GM18517 (cell line): ENCODE data around the gene GLIPR1L2.
"Not testable (repeated sequence)": the region's sequence is repeated elsewhere in the genome, so short reads cannot be mapped to it uniquely, and the experiment has no call there.

Experiments used
- ATAC-seq: cut with Tn5 transposase; IDR thresholded peaks from one replicate; pipeline ENCODE4 v1.9.1; 2021; ENCODE audit warnings: mild to moderate bottlenecking, moderate library complexity; ENCODE audit not compliant: unreplicated experiment

Gene GLIPR1L2

DNA sequence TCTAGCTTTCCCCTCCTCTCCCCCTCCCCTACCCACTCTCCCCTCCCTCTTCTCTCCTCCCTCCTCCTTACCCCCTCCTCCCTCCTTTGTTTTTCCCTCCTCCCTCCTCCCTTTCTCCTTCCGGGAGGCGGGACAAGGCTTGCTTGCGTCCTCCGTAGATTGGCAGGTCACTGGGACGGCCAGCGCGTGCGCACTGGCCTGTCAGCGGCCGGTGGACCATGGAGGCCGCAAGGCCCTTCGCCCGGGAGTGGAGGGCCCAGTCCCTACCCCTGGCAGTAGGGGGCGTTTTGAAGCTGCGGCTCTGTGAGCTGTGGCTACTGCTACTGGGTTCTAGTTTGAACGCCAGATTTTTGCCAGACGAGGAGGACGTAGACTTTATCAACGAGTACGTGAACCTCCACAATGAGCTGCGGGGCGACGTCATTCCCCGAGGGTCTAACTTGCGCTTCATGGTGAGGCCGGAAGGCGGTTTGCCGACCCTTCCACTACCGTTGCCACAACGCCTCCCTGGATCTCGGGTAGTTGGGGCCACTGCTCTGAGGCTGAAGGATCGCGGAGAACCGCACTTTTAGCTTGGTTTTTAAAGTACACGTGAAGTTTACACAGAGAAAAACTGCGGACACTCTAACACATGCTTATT is at the start of gene GLIPR1L2:
TSS of gene GLIPR1L2 (plus strand) at position 191 of the 640 bp plus-strand sequence. CDS start at position 219, 28 bp downstream.
- ATAC-seq = peak; percentile 94

DNA sequence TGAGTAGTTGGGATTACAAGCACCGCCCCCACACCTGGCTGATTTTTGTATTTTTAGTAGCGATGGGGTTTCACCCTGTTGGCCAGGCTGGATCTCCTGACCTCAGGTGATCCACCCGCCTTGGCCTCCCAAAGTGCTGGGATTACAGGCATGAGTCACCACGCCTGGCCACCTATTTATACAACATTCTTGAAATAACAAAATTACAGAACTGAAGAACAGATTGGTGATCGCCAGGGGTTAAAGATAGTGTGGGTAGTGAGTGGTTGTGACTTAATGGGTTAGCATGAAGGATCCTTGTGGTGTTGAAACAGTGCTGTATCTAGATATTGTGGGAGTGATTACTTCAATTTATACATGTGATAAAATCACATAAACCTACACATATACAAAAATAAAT is 49.0 kb upstream of the GLIPR1L2 start:
- ATAC-seq = no peak

DNA sequence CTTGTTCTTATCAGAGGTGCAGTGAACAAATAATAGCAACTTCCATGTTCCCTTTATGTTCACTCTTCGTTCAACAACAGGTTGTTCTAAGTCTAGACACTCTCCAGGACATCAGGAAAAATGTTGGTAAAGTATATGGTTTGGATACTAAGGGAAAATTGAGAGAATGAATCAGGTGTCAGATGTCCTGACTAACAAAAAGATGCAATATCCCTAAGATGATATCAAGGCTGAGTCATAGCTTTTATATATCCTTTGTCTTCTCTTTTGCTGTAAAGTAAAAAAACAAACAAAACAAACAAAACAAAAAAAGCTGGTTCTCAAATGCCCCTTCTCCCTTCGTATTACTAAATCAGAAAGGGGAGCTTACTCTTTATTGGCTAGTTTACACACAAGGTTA is 45.4 kb upstream of the GLIPR1L2 start:
- no peak for ATAC-seq

DNA sequence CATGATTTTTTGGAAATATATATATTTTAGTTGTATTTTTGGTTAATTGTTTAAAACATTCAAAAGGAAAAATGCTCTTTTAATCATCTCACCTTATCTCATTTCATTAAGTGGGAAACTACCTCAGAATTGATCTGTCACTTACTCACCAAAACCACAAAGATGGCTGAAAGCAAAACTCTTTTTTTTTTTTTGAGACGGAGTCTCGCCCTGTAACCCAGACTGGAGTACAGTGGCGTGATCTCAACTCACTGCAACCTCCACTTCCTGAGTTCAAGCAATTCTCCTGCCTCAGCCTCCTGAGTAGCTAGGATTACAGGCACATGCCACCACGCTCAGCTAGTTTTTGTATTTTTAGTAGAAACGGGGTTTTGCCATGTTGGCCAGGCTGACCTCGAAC is 44.7 kb upstream of the GLIPR1L2 start:
- not testable (repeated sequence) for ATAC-seq

DNA sequence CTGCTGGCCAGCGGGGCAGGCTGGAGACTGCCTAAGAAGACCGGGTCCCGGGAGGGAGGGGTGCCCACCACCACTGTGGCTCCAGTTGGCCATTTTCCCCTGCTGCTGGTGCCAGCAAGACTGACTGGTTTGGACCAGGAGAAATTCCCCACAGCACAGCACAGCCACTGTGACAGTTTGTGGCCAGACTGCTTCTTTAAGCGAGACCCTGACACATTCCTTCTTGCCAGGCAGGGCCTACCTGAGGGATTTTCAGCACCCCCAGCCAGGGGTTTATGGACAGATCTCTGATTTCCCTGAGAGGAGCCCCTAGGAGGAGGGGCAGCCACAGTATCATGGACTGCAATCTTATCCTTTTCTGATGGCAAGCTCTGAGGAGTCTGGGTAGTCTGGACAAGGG is 40.9 kb upstream of the GLIPR1L2 start:
- ATAC-seq = no peak

DNA sequence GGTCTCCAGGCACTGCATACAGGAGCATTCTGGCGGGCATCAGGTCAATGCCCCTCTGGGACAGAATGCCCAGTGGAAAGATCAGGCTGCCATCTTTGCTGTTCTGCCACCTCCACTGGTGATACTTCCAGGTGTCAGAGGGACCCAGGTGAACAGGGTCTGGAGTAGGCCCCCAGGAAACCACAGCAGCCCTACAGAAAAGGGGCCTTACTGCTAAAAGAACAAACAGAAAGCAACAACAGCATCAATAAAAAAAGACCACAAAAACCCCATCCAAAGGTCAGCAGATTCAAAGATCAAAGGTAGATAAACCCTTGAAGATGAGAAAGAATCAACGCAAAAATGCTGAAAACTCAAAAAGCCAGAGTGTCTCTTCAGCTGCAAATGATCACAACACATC is 40.5 kb upstream of the GLIPR1L2 start:
- no peak for ATAC-seq

DNA sequence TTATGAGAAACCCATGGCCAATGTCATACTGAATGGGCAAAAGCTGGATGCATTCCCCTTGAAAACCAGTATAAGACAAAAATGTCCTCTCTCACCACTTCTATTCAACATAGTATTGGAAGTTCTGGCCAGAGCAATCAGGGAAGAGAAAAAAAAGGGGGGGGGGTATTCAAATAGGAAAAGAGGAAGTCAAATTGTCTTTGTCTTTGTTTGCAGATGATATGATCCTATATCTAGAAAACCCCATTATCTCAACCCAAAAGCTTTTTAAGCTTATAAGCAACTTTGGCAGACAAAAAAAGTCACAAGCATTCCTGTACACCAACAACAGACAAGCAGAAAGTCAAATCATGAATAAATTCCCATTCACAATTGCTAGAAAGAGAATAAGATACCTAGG is 36.9 kb upstream of the GLIPR1L2 start:
- no peak for ATAC-seq

DNA sequence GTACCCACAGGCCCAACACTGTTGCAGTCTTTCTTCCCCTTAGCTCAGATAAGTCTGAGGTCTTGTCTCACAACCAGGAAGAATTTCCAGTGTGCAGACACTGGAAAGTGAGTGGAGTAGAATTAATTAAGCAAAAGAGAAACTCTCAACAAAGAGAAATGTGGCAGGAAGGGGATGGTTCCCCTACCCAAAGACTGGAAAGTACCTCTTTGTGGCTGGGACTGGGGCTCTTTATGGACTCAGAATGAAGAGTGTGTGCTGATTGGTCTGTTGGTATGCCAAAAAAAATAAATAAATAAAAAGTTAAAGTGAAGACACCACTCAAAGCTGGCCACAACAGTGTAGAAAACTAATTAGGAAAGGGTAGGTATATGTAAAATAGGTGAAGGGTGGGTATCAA is 30.0 kb upstream of the GLIPR1L2 start:
- no peak for ATAC-seq

DNA sequence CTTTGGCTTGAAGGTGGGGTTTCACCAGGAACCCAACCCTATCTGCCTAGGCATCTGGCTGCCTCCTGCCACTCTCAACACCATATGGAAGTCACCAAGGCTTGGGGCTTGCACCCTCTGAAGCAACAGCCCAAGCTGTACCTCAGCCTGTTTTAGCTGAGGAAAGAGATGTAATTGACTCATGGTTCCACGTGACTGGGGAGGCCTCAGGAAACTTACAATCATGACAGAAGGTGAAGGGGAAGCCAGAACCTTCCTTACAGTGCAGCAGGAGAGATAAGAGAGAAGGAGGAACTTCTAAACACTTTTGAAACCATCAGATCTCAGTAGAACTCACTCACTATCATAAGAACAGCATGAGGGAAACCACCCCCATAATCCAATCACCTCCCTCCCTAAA is 29.5 kb upstream of the GLIPR1L2 start:
- no peak for ATAC-seq

DNA sequence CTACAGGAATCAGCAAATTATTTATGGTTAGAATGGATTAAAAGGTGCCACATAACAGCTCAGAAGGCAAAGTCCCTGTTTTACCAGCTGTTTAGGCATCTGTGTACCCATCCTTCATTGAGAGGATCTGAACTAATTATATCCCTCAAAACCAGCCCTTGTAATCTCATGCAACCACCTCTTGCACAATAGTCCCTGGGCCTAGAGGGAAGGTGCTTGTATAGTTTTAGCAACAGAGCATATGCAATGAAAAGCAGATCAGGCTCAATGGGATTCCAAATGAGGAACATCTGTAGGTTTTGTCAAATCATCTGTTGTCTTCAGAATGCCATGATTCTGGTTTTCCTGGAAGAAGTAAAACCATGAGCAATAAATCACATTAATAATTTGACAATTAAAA is 26.0 kb upstream of the GLIPR1L2 start:
- ATAC-seq = no peak

DNA sequence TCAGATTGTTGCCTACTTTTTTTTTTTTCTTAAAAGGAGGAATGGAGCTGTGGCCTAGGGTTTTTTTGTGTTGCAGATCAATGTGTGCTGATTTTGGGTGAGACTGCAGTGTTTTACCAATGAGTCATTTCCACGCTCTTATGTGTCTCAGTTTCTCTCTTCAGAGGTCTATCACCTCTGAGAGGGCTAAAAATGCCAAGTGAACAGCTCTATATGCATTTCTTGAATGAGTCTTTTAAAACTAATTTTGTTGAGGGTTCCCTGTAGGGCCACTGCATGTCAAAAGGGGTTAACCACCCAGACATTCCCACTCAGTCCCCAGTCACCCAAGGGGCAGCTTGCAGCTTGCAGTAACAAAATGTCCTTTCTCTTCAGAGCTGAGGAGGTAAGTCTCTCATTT is 24.3 kb upstream of the GLIPR1L2 start:
- peak; percentile 80 for ATAC-seq

DNA sequence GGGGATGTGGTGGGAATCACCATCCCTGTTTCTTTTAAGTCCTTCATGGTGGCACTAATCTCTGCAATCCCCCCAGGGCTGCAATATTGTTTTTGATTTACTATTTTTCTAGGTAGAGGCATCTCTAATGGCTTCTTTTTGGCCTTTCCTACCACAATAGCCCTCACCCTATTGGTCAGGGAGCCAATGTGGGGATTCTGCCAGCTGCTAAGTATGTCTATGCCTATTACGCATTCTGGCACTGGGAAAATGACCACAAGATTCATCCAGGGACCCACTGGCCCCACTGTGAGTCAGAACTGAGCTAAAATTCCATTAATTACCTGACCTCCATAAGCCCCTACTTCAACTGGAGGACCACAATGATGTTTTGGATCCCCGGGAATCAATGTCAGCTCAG is 15.9 kb upstream of the GLIPR1L2 start:
- no peak for ATAC-seq

DNA sequence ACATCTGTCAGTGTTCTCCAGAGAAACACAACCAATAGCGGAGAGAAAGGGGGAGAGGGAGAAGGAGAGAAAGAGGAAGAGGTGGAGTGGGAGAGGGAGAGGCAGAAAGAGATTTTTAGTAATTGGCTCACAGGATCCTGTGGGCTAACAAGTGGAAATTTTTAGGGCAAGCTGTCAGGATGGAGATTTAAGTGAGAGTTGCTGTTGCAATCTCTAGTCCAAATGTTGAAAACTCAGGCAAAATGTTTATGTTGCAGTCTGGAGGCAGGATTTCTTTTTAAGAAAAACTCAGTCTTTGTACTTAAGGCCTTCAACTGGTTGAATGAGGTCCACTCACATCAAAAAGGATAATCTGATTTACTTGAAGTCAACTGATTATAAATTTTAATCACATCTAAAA is 12.5 kb upstream of the GLIPR1L2 start:
- no peak for ATAC-seq

DNA sequence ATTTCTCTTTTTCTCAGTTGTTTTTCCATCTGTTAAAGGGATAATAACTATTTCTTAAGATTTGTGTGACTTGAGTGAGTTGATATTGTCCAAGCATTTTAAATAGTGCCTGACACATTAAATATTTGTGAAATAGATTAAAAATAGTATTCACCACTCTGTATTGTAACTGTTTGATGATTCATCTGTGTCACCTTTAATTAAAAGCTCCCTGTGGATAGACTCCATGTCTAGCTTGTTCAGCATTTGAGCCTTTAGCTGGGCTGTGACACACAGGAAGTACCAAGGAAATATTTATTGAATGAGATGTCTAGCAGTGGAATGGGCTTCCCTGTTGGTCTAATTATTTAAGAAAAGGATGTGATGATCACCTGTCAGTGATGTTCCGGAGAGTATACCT is 1.8 kb upstream of the GLIPR1L2 start:
- ATAC-seq = no peak

DNA sequence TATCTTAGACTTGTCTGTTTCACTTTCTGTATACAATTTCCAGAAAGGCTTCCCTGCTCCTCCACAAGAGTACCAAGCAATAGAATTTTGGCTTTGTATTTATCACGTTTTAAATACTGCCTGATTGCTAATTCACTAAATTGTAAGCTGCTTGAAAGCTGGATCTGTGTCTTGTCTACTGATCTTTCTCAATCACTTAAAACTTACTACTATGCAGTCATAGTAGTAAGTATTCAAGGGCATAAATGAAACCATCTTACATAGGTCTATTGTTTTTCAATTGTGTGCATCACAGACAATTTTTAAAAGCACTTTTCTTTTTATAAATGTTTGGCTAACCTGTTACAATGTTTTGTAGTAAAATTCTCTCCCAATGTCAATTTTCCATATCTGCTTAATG is 1.2 kb upstream of the GLIPR1L2 start:
- no peak for ATAC-seq

DNA sequence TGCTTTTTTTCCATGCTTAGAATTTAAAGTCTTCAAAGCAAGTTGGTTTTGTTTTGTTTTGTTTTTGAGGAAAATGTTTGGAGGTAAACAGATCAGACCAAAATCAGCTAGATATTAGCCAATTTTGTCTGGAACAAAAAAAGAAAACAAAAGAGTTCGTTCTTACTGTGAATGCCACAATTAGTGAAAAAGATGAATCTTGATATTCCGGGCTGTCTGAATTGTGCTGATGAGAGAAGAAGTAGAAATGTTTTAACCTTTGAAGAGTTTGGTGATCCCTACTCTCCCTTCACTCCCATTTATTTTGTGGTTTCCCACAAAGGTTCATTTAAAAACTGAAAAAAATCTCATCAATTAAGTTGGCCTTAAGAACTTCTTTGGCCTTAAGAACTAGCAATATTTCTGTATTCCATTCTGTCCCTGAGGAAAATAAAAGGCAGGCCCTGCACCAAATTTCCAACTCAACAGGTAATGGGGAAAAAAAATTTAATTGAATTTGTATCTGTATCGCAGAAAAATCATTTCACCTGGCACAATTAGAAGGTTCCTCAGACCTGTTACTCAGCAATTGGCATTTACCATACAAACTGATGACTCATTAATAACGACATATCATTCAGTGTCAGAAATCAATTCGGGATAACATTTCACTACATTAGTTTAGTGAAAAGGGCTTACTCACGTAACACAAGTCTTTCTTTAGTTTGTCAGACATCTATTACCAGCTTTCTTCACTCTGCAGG is 562 bp upstream of the GLIPR1L2 start:
- peak; percentile 10 for ATAC-seq

DNA sequence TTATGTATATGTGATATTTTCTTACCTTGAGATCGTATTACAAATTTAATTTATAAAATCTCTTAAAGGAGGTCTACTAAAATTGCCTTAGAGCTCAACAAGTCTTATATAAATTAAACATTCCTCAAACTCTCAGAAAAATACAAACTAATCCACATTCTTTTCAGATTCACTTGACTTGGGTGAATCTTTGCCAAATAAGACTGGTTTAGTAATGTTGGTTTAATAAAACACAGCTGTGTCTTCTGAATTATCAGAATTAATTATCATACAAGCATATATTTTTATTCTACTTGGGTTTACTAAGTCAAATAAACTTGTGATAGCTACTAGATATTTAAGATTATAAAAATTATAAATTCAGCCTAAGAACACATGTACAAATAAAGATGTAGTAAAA is 13.3 kb downstream of the GLIPR1L2 start:
- no peak for ATAC-seq

DNA sequence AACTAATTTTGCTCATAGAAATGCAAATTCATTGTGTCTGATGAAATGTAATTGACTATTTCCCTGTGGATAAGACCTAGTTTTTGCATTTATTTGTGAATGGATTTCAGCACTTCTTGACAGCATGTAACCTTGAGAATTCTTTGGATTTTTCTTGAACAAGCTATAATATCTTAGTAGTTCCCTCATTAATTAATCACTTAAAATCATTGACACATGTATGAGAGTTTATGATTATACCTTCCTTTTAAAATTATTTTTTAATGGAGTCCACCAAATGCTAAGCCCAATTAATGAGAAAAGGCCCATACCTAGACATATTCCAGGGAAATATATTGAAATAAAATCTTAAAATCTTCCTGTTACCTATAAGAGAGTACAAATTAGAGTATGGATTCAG is 16.8 kb downstream of the GLIPR1L2 start:
- no peak for ATAC-seq

DNA sequence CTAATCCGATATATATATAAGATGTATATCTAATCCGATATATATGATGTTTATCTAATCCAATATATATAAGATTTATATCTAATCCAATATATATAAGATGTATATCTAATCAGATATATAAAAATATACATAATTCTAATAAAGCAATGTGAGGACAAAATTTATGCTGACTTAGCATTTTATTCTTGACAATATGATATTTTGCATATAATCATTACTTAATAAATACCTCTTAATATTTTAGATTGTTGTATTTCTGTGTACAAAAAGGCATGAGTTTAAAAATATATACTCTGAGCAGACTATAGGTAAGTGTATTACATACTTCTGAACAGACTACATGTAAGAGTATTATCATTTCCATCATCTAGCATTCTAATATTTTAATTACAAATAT is 18.9 kb downstream of the GLIPR1L2 start:
- ATAC-seq = no peak

DNA sequence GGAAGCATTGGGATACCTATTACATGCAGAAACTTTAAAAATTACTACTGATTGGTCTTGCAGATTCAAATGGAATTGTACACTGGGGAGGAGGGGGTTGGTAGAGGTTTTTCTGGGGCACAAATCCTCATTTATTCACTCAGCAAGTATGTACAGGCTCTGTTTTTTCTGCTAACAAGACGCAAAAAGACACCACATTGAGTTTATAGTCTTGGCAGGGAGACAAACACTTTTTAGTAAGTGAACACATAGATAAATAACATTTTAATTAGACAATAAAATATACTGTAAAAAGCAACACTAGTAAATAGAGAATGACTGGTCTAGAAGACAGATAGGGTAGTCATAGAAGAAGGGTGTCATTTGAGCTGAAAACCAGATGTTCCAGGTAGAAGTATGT is 23.8 kb downstream of the GLIPR1L2 start:
- no peak for ATAC-seq

DNA sequence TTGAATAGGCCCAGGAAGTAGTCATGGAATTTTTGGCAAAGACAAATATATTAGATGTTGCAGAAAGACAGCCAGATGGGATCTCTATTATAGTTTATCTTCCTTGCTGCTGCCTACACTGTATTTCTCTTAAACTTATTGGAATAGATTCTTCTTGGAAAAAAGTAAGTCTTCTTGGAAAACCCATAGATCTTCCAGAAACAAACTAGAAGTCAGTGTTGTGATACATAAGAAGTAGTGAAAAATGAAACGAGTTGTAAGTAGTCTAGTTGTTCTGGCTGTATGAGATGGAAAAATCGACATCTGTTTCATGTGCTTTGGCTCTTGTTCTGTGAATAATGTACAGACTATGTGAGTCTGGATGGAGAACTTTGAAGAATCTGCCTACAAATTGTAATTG is 29.0 kb downstream of the GLIPR1L2 start:
- no peak for ATAC-seq

DNA sequence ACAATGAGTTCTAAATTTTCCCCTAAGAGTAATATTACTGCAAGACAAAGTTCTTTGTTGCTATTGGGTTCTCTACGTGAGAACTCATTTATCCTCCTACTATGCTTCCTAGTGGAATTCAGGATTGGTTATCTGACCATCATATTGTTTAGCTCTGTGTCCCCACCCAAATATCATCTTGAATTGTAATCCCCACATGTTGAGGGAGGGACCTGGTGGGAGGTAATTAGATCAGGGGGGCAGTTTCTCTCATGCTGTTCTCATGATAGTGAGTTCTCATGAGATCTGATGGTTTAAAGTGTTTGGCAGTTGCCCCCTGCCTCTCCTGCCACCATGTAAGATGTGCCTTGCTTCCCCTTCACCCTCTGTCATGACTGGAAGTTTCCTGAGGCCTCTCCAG is 36.6 kb downstream of the GLIPR1L2 start:
- no peak for ATAC-seq

DNA sequence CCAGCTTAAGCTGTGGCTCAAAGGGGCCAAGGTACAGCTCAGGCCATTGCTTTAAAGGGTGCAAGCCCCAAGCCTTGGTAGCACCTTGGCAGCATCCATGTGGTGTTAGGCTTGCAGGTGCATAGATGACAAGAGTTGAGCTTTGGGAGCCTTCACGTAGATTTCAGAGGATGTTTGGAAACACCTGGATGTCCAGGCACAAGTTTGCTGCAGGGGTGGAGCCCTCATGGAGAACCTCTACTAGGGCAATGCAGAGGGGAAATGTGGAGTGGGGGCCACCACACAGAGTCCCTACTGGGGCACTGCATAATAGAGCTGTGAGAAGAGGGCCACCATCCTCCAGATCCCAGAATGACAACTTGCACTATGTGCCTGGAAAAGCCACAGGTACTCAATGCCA is 37.9 kb downstream of the GLIPR1L2 start:
- ATAC-seq = no peak
